ENCODE results near the gene TENM3. TPM values are rescaled to one million over a fixed set of nuclear protein-coding genes. Genes with fewer than 3 reads are reported as not detected.

Gene TENM3
- total and polyA plus RNA-seq, 10 of the 15 experiments (the other 5 are each of a cell fraction or from before 2014, with no cell fraction given), result 0.01 to 1.7 (median 0.08) TPM; not detected in 2

- in situ Hi-C loops (cut with MboI), result no loop called here
- no peak overlapping the region for H3K4me3 ChIP-seq
- DNase-seq (ENCODE audit: low read depth, low spot score) (no peak), ATAC-seq (no peak), FAIRE-seq (no peak)
- H3K9me3 ChIP-seq (replicated peaks; ENCODE audit: control insufficient read depth, insufficient read depth, low read length), result no peaks in the 10 kb centered on the region
- H3K9ac ChIP-seq (ENCODE audit: control insufficient read depth, insufficient read depth, low read length), result no peak overlapping the region
- intact Hi-C loops (cut with micrococcal nuclease; ENCODE audit: unreplicated experiment), result no loop called here
- no peak overlapping the region for H3K27ac ChIP-seq (ENCODE audit: control insufficient read depth, insufficient read depth)
- CTCF ChIA-PET, result interaction anchor here (0.5 to 1.1 kb wide), 2 partner anchors 8 to 1558 kb away, joined by 3 to 4 read pairs; no protein-coding TSS in a partner anchor
- H3K27me3 ChIP-seq (replicated peaks in 1 of 2; ENCODE audit: control insufficient read depth in 2 of 2, insufficient read depth in 2 of 2, low read length in 1 of 2), result no peaks in the 10 kb centered on the region
- no peaks in the 10 kb centered on the region for H4K20me1 ChIP-seq (ENCODE audit: control insufficient read depth, insufficient read depth)
- RAD21 ChIA-PET (ENCODE audit: unreplicated experiment), result no interaction called here
- SMC1A ChIA-PET (ENCODE audit: uncharacterized antibody, unreplicated experiment), result no interaction called here
- no TSS peak for BruUV-seq (replicated peaks)
- no peak overlapping the region for H3K4me2 ChIP-seq (ENCODE audit: control insufficient read depth, insufficient read depth)
- H3K79me2 ChIP-seq (ENCODE audit: control insufficient read depth, insufficient read depth, low read length), result no peaks in the 10 kb centered on the region
- 70% methylated on average over 5 of the region's 5 CpGs for WGBS (ENCODE audit: insufficient coverage, insufficient replicate concordance, low lambda C conversion rate, missing lambda C conversion rate)
- H3K4me1 ChIP-seq (ENCODE audit: control insufficient read depth, insufficient read depth, low read length), result no peaks in the 10 kb centered on the region
- H3K36me3 ChIP-seq (ENCODE audit: control insufficient read depth in 2 of 2, insufficient read depth in 2 of 2, low read length in 1 of 2), result no peaks in the 10 kb centered on the region
- POLR2A ChIA-PET, result no interaction called here
- H2AFZ ChIP-seq (ENCODE audit: control insufficient read depth, low read depth, low read length), result no peak overlapping the region
- TF ChIP-seq SREBF1 (IDR thresholded peaks at IDR 0.05; ENCODE audit: low read length) (no peak), PML (IDR thresholded peaks at IDR 0.05; ENCODE audit: low read length) (no peak), MYC (IDR thresholded peaks at IDR 0.05; ENCODE audit: insufficient read depth, insufficient read length, insufficient replicate concordance, low read length, severe bottlenecking) (no peak), BCL11A (IDR thresholded peaks at IDR 0.05; ENCODE audit: low read depth, low read length) (no peak), TCF3 (IDR thresholded peaks at IDR 0.05; ENCODE audit: borderline replicate concordance, insufficient read depth, low read depth, low read length) (no peak), PAX5 (IDR thresholded peaks at IDR 0.05; ENCODE audit: borderline replicate concordance, low read depth, low read length) (no peak), SPI1 (IDR thresholded peaks at IDR 0.05; ENCODE audit: borderline replicate concordance, insufficient read depth, low read depth, low read length) (no peak), HDAC2 (IDR thresholded peaks at IDR 0.05) (no peak), ZNF274 (IDR thresholded peaks at IDR 0.05; ENCODE audit: insufficient read depth, insufficient read length) (no peak), CREM (IDR thresholded peaks at IDR 0.05; ENCODE audit: low read depth) (no peak), WRNIP1 (IDR thresholded peaks at IDR 0.05; ENCODE audit: borderline replicate concordance, low read depth, low read length) (no peak), MLLT1 (IDR thresholded peaks at IDR 0.05) (no peak), IRF5 (IDR thresholded peaks at IDR 0.05; ENCODE audit: borderline replicate concordance) (no peak)
- TF ChIP-seq, protein P1, sequence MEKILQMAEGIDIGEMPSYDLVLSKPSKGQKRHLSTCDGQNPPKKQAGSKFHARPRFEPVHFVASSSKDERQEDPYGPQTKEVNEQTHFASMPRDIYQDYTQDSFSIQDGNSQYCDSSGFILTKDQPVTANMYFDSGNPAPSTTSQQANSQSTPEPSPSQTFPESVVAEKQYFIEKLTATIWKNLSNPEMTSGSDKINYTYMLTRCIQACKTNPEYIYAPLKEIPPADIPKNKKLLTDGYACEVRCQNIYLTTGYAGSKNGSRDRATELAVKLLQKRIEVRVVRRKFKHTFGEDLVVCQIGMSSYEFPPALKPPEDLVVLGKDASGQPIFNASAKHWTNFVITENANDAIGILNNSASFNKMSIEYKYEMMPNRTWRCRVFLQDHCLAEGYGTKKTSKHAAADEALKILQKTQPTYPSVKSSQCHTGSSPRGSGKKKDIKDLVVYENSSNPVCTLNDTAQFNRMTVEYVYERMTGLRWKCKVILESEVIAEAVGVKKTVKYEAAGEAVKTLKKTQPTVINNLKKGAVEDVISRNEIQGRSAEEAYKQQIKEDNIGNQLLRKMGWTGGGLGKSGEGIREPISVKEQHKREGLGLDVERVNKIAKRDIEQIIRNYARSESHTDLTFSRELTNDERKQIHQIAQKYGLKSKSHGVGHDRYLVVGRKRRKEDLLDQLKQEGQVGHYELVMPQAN (conservative IDR thresholded peaks at IDR 0.05), result no peak
- TF ChIP-seq, protein P2, sequence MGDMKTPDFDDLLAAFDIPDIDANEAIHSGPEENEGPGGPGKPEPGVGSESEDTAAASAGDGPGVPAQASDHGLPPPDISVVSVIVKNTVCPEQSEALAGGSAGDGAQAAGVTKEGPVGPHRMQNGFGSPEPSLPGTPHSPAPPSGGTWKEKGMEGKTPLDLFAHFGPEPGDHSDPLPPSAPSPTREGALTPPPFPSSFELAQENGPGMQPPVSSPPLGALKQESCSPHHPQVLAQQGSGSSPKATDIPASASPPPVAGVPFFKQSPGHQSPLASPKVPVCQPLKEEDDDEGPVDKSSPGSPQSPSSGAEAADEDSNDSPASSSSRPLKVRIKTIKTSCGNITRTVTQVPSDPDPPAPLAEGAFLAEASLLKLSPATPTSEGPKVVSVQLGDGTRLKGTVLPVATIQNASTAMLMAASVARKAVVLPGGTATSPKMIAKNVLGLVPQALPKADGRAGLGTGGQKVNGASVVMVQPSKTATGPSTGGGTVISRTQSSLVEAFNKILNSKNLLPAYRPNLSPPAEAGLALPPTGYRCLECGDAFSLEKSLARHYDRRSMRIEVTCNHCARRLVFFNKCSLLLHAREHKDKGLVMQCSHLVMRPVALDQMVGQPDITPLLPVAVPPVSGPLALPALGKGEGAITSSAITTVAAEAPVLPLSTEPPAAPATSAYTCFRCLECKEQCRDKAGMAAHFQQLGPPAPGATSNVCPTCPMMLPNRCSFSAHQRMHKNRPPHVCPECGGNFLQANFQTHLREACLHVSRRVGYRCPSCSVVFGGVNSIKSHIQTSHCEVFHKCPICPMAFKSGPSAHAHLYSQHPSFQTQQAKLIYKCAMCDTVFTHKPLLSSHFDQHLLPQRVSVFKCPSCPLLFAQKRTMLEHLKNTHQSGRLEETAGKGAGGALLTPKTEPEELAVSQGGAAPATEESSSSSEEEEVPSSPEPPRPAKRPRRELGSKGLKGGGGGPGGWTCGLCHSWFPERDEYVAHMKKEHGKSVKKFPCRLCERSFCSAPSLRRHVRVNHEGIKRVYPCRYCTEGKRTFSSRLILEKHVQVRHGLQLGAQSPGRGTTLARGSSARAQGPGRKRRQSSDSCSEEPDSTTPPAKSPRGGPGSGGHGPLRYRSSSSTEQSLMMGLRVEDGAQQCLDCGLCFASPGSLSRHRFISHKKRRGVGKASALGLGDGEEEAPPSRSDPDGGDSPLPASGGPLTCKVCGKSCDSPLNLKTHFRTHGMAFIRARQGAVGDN (IDR thresholded peaks at IDR 0.05), result no peak
- TF ChIP-seq, protein P3, sequence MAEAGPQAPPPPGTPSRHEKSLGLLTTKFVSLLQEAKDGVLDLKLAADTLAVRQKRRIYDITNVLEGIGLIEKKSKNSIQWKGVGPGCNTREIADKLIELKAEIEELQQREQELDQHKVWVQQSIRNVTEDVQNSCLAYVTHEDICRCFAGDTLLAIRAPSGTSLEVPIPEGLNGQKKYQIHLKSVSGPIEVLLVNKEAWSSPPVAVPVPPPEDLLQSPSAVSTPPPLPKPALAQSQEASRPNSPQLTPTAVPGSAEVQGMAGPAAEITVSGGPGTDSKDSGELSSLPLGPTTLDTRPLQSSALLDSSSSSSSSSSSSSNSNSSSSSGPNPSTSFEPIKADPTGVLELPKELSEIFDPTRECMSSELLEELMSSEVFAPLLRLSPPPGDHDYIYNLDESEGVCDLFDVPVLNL (IDR thresholded peaks at IDR 0.05; ENCODE audit: low read depth, low read length), result no peak
Measured at GRCh38 chr4:182619660-182620059, 376.5 kb downstream of the TENM3 start.

All from GM12878 (cell line).